NK-92 treated with Interleukin-12 subunit alpha and Interleukin-12 subunit beta, amount 100 ng/mL, for 24 hours (cell line): ENCODE results near the gene PLEKHB1.
A peak's percentile ranks its signal among the peaks of the same experiment; 100 is the strongest.

Experiments
- DNase-seq: peaks from one replicate; lab custom pipeline; 2025; lab: John Stamatoyannopoulos, UW

Gene PLEKHB1

GRCh38 chr11:73648121-73648520, 1.7 kb downstream of the PLEKHB1 start:
- DNase-seq: no peak

- no peak for DNase-seq
Observed at GRCh38 chr11:73648571-73649046, 2.2 kb downstream of the PLEKHB1 start.

- DNase-seq: no peak
Observed at GRCh38 chr11:73649206-73649605, 2.8 kb downstream of the PLEKHB1 start.

- no peak for DNase-seq
Observed at GRCh38 chr11:73650400-73650799, 4.0 kb downstream of the PLEKHB1 start.

GRCh38 chr11:73651252-73651651, 4.9 kb downstream of the PLEKHB1 start:
- DNase-seq: no peak

- no peak for DNase-seq
Observed at GRCh38 chr11:73651661-73652045, 5.3 kb downstream of the PLEKHB1 start.

GRCh38 chr11:73652046-73652730, 5.8 kb downstream of the PLEKHB1 start:
- DNase-seq: no peak

- no peak for DNase-seq
Observed at GRCh38 chr11:73652856-73653559, 6.6 kb downstream of the PLEKHB1 start.

- no peak for DNase-seq
Observed at GRCh38 chr11:73653996-73654395, 7.6 kb downstream of the PLEKHB1 start.

GRCh38 chr11:73654482-73655021, 8.2 kb downstream of the PLEKHB1 start:
- DNase-seq: no peak

- DNase-seq: no peak
Observed at GRCh38 chr11:73655686-73656085, 9.3 kb downstream of the PLEKHB1 start.

- no peak for DNase-seq
Observed at GRCh38 chr11:73656985-73657384, 10.6 kb downstream of the PLEKHB1 start.

- no peak for DNase-seq
Observed at GRCh38 chr11:73659961-73660360, 13.6 kb downstream of the PLEKHB1 start.

- DNase-seq: no peak
Observed at GRCh38 chr11:73660497-73661034, 14.2 kb downstream of the PLEKHB1 start.

GRCh38 chr11:73661035-73661628, 14.8 kb downstream of the PLEKHB1 start:
- peak; percentile 14 for DNase-seq

GRCh38 chr11:73662445-73663157, 16.2 kb downstream of the PLEKHB1 start:
- DNase-seq: no peak

- DNase-seq: no peak
Observed at GRCh38 chr11:73663604-73664495, 17.5 kb downstream of the PLEKHB1 start.

- DNase-seq: no peak
Observed at GRCh38 chr11:73664877-73665276, 18.5 kb downstream of the PLEKHB1 start.

GRCh38 chr11:73667891-73668290, 21.5 kb downstream of the PLEKHB1 start:
- DNase-seq: no peak

GRCh38 chr11:73670808-73671207, 24.4 kb downstream of the PLEKHB1 start:
- DNase-seq: no peak

GRCh38 chr11:73671701-73672100, 25.3 kb downstream of the PLEKHB1 start:
- no peak for DNase-seq
